AG20443 (cell line): Measurements from ENCODE around the gene CHD9.
"Not testable (repeated sequence)": the region's sequence is repeated elsewhere in the genome, so short reads cannot be mapped to it uniquely, and the experiment has no call there.

ENCODE experiments used
- DNase-seq: peaks from one replicate; pipeline ENCODE4 v3.0.0; 2012; ENCODE audit warnings: low spot score, mixed read lengths

Gene CHD9

GRCh38 chr16:53054670-53055485 lies at the start of gene CHD9:
Gene CHD9, plus strand, starts transcription at chr16:53054991. Its CDS starts 101,099 bp downstream, at chr16:53156090.
- peak; percentile 94 for DNase-seq

- no peak for DNase-seq
Measured at GRCh38 chr16:53007095-53007494, 47.7 kb upstream of the CHD9 start.

- no peak for DNase-seq
Measured at GRCh38 chr16:53014287-53014686, 40.5 kb upstream of the CHD9 start.

- DNase-seq = no peak
Measured at GRCh38 chr16:53018834-53019416, 35.9 kb upstream of the CHD9 start.

- DNase-seq = peak; percentile 81
Measured at GRCh38 chr16:53022374-53022773, 32.4 kb upstream of the CHD9 start.

GRCh38 chr16:53024045-53024444 lies 30.7 kb upstream of the CHD9 start:
- DNase-seq = no peak

GRCh38 chr16:53029971-53030370 lies 24.8 kb upstream of the CHD9 start:
- DNase-seq = no peak

GRCh38 chr16:53031323-53031942 lies 23.4 kb upstream of the CHD9 start:
- DNase-seq = no peak

GRCh38 chr16:53034306-53034705 lies 20.5 kb upstream of the CHD9 start:
- no peak for DNase-seq

- DNase-seq = no peak
Measured at GRCh38 chr16:53035176-53035942, 19.4 kb upstream of the CHD9 start.

GRCh38 chr16:53036066-53036465 lies 18.7 kb upstream of the CHD9 start:
- no peak for DNase-seq

- DNase-seq = not testable (repeated sequence)
Measured at GRCh38 chr16:53036711-53037110, 18.1 kb upstream of the CHD9 start.

- no peak for DNase-seq
Measured at GRCh38 chr16:53040788-53041187, 14.0 kb upstream of the CHD9 start.

GRCh38 chr16:53041320-53042051 lies 13.3 kb upstream of the CHD9 start:
- peak; percentile 46 for DNase-seq

- DNase-seq = no peak
Measured at GRCh38 chr16:53042235-53042701, 12.5 kb upstream of the CHD9 start.

GRCh38 chr16:53043428-53043831 lies 11.4 kb upstream of the CHD9 start:
- peak; percentile 50 for DNase-seq

- DNase-seq = no peak
Measured at GRCh38 chr16:53043986-53044601, 10.7 kb upstream of the CHD9 start.

GRCh38 chr16:53045341-53046220 lies 9.2 kb upstream of the CHD9 start:
- DNase-seq = no peak

GRCh38 chr16:53047515-53047914 lies 7.3 kb upstream of the CHD9 start:
- not testable (repeated sequence) for DNase-seq
